Lower lobe of right lung (tissue), 2 donors: ENCODE measurements around the gene AMPD1. TPM values are rescaled to one million over a fixed set of nuclear protein-coding genes. Genes with fewer than 3 reads are reported as not detected.

ENCODE experiments used
- ATAC-seq, 2 donors: fragments of 200-7000 bp; cut with Tn5 transposase; one replicate each; pipeline ENCODE4 v1.9.1; 2020 to 2022; ENCODE audit warnings: mild to moderate bottlenecking in 2 of 2, moderate library complexity in 2 of 2
- DNase-seq: peaks from one replicate; pipeline ENCODE4 v3.0.0-alpha.2; 2020
- H3K27ac ChIP-seq: fragments of 200-600 bp; one replicate; pipeline ENCODE4 v1.8.0; 2022
- H3K27me3 ChIP-seq: fragments of 200-600 bp; one replicate; pipeline ENCODE4 v1.8.0; 2022; ENCODE audit warnings: low read depth
- H3K36me3 ChIP-seq: fragments of 200-600 bp; one replicate; pipeline ENCODE4 v1.8.0; 2022; ENCODE audit warnings: mild to moderate bottlenecking
- H3K4me1 ChIP-seq: fragments of 200-600 bp; one replicate; pipeline ENCODE4 v1.8.0; 2022
- H3K4me3 ChIP-seq: fragments of 200-600 bp; one replicate; pipeline ENCODE4 v1.8.0; 2022; ENCODE audit warnings: mild to moderate bottlenecking
- H3K9me3 ChIP-seq: fragments of 200-600 bp; one replicate; pipeline ENCODE4 v1.8.0; 2022
- intact Hi-C: fragments of 100-400 bp; cut with DNase I; formaldehyde crosslinking; loops from one replicate; pipeline ENCODE4 v1.11.0; 2022
- total RNA-seq: library from RNA; stranded (reverse); fragmentation: NEBNext Ultra II Directional; extraction: Animal tissue kit (Norgen Biotek cat#: 25700); gene quantifications from one replicate; pipeline ENCODE4 v1.2.1, GENCODE V29; 2021
- TF ChIP-seq, protein P1 (sequence below): fragments of 200-600 bp; IDR thresholded peaks from one replicate; pipeline ENCODE4 v1.8.0; 2022; ENCODE audit warnings: antibody characterized with exemption, mild to moderate bottlenecking
- donor health status: DM: no; HTN: yes; CAD: no; lungs with severe emphysema.

The AMPD1 gene
- total RNA-seq, 1 donor from 2014 or later, result 0.21 TPM

GRCh38 chr1:114700036-114700600, 4.8 kb upstream of the AMPD1 start:
- Histone ChIP-seq H3K4me3 (no peak overlapping the region), H3K4me1 (no peaks in the 10 kb centered on the region), H3K27ac (no peak overlapping the region), H3K36me3 (peaks cover 8% of the 10 kb centered on the region), H3K27me3 (no peaks in the 10 kb centered on the region), H3K9me3 (no peaks in the 10 kb centered on the region)
- intact Hi-C loops, result no loop called here
- DNase-seq (no peak), ATAC-seq (no peak)
- TF ChIP-seq, protein P1, sequence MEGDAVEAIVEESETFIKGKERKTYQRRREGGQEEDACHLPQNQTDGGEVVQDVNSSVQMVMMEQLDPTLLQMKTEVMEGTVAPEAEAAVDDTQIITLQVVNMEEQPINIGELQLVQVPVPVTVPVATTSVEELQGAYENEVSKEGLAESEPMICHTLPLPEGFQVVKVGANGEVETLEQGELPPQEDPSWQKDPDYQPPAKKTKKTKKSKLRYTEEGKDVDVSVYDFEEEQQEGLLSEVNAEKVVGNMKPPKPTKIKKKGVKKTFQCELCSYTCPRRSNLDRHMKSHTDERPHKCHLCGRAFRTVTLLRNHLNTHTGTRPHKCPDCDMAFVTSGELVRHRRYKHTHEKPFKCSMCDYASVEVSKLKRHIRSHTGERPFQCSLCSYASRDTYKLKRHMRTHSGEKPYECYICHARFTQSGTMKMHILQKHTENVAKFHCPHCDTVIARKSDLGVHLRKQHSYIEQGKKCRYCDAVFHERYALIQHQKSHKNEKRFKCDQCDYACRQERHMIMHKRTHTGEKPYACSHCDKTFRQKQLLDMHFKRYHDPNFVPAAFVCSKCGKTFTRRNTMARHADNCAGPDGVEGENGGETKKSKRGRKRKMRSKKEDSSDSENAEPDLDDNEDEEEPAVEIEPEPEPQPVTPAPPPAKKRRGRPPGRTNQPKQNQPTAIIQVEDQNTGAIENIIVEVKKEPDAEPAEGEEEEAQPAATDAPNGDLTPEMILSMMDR, result no peak

DNA sequence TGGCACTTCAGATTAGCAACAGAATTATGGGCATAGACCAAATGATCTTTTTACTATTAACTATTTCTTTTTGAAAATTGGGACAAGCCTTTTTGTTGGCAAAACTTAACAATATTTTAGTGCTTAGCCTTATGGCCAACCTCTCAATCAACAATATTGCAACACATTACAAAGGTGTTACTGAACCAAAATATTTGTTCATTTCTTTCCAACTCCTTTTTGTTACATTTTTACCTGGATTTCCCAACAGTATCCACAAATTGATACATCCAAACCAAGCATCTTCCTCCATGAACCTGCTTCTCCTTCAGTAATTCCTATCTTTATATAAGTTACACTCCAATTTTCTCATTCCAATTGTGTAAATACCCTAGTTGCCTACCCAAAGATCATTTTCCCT, 1.5 kb upstream of the AMPD1 start:
- Histone ChIP-seq H3K36me3 (no peaks in the 10 kb centered on the region), H3K27ac (no peak overlapping the region), H3K4me1 (no peaks in the 10 kb centered on the region), H3K9me3 (no peaks in the 10 kb centered on the region), H3K27me3 (no peaks in the 10 kb centered on the region), H3K4me3 (no peak overlapping the region)
- DNase-seq (no peak), ATAC-seq (no peak)
- intact Hi-C loops, result no loop called here
- TF ChIP-seq, protein P1, result no peak

DNA sequence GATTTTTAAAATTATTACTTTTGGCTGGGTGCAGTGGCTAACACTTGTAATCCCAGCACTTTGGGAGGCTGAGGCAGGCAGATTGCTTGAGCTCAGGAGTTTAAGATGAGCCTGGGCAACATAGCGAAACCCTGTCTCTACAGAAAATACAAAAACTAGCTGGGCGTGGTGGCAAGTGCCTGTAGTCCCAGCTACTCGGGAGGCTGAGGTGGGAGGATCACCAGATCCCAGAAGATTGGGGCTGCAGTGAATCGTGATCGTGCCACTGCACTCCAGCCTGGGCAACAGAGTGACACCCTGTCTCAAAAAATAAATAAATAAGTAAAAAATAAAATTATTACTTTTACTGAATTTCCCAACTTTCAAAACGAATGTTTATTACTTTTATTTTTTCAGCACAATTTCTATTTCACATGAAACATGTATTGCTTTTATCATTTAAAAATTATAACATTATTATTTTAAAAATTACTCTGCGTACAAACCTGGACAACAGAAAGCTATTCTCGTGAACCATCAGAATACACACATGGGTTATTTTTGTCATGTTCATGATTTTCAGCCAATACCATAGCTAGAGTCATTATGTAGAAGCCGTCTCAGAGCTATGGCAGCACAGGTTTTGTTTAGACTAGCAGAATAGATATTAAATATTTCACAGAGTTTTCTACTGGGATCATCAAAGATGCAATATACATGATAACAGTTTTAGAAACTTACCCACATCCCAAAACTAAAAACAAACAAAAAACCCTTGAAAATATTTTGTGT, 621 bp downstream of the AMPD1 start:
- no peak for ATAC-seq
- no peaks in the 10 kb centered on the region for H3K36me3 ChIP-seq
- intact Hi-C loops, result no loop called here
- TF ChIP-seq, protein P1, result no peak
- H3K27me3 ChIP-seq, result no peaks in the 10 kb centered on the region
- DNase-seq, result no peak
- no peak overlapping the region for H3K27ac ChIP-seq
- H3K9me3 ChIP-seq, result no peaks in the 10 kb centered on the region
- no peak overlapping the region for H3K4me3 ChIP-seq
- no peaks in the 10 kb centered on the region for H3K4me1 ChIP-seq

- no peaks in the 10 kb centered on the region for H3K27me3 ChIP-seq
These were observed 2.4 kb downstream of the AMPD1 start for GRCh38 chr1:114692947-114693346.

GRCh38 chr1:114691061-114691460, 4.3 kb downstream of the AMPD1 start:
- TF ChIP-seq, protein P1, result no peak
- DNase-seq, result no peak
- no peak overlapping the region for H3K4me3 ChIP-seq
- intact Hi-C loops, result no loop called here
- H3K36me3 ChIP-seq, result no peaks in the 10 kb centered on the region
- H3K4me1 ChIP-seq, result no peaks in the 10 kb centered on the region
- H3K27ac ChIP-seq, result no peak overlapping the region
- no peaks in the 10 kb centered on the region for H3K27me3 ChIP-seq
- no peak for ATAC-seq
- H3K9me3 ChIP-seq, result no peaks in the 10 kb centered on the region

More at GRCh38 chr1:114692947-114693346, 2.4 kb downstream of the AMPD1 start:
- no peak for ATAC-seq
- TF ChIP-seq, protein P1, result no peak
- Histone ChIP-seq H3K27ac (no peak overlapping the region), H3K36me3 (no peaks in the 10 kb centered on the region), H3K4me3 (no peak overlapping the region), H3K4me1 (no peaks in the 10 kb centered on the region), H3K9me3 (no peaks in the 10 kb centered on the region)
- intact Hi-C loops, result no loop called here
- no peak for DNase-seq
